PFSK-1 (cell line): ENCODE data around the gene DPP6.

Experiments
- POLR2AphosphoS5 ChIP-seq: IDR thresholded peaks from 2 replicates; pipeline ENCODE4 v1.6.1; 2012; ENCODE audit warnings: low read depth, mild to moderate bottlenecking, control low read depth, low read length, moderate library complexity
- TAF1 ChIP-seq: IDR thresholded peaks from 2 replicates; pipeline ENCODE4 v1.6.1; 2012; ENCODE audit warnings: low read length, control low read depth, borderline replicate concordance; ENCODE audit not compliant: insufficient read depth

- TF ChIP-seq POLR2AphosphoS5 (no peak), TAF1 (no peak)
Measured at GRCh38 chr7:154304740-154305700, 252.8 kb downstream of the DPP6 start.
